ENCODE measurements around the gene GPM6B. TPM values are rescaled to one million over a fixed set of nuclear protein-coding genes. Genes with fewer than 3 reads are reported as not detected.

GPM6B gene
- total RNA-seq, 1 experiment from 2014 or later = 99.8 TPM

DNA sequence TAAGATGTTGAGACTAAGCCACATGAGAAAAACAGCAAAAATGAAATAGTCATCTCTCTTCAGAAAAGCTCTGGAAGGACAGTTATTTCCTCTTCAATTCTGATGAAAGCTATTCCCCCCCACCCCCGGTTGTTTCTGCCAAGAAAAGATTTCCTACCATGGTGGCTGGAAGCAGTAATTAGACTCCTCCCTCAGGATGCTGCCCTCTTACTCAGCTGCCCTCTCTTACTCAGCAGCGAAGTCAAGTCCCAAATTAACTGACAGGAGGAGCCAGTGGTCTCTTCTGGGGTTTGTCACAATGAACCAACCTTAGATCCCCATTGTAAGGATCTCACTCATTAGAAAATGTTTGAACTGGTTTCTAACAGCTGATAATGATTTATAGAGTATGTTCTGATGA is 38.0 kb downstream of the GPM6B start:
- ATAC-seq = peak; percentile 67
- DNase-seq (ENCODE audit: low spot score) = no peak
- Mint-ChIP-seq H3K36me3 (peaks cover 49% of the 10 kb centered on the region), H3K27me3 (ENCODE audit: low read depth) (no peaks in the 10 kb centered on the region), H3K4me1 (peaks cover 20% of the 10 kb centered on the region), H3K27ac (no peak overlapping the region; the same call in 1 of the 2 replicates), H3K9me3 (no peaks in the 10 kb centered on the region), H3K4me3 (no peak overlapping the region)
- no peak for TF ChIP-seq TP53 (CRISPR knock-in tag; IDR thresholded peaks at IDR 0.05)
- TF ChIP-seq MYBL2 (CRISPR knock-in tag; IDR thresholded peaks at IDR 0.05) = no peak
- no peak for TF ChIP-seq JUN (CRISPR knock-in tag; IDR thresholded peaks at IDR 0.05)
- no peak for TF ChIP-seq GRHL2 (CRISPR knock-in tag; IDR thresholded peaks at IDR 0.05; ENCODE audit: insufficient replicate concordance, severe bottlenecking)
- TF ChIP-seq ZBTB21 (CRISPR knock-in tag; IDR thresholded peaks at IDR 0.05; ENCODE audit: borderline replicate concordance) = no peak
- TF ChIP-seq NFATC4 (CRISPR knock-in tag; IDR thresholded peaks at IDR 0.05) = no peak
- TF ChIP-seq, protein P1, sequence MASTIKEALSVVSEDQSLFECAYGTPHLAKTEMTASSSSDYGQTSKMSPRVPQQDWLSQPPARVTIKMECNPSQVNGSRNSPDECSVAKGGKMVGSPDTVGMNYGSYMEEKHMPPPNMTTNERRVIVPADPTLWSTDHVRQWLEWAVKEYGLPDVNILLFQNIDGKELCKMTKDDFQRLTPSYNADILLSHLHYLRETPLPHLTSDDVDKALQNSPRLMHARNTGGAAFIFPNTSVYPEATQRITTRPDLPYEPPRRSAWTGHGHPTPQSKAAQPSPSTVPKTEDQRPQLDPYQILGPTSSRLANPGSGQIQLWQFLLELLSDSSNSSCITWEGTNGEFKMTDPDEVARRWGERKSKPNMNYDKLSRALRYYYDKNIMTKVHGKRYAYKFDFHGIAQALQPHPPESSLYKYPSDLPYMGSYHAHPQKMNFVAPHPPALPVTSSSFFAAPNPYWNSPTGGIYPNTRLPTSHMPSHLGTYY (CRISPR knock-in tag; IDR thresholded peaks at IDR 0.05) = no peak
- TF ChIP-seq EMX1 (CRISPR knock-in tag; IDR thresholded peaks at IDR 0.05) = no peak
- TF ChIP-seq ZNF532 (CRISPR knock-in tag; IDR thresholded peaks at IDR 0.05; ENCODE audit: borderline replicate concordance) = no peak
- no peak for TF ChIP-seq STAT6 (CRISPR knock-in tag; conservative IDR thresholded peaks at IDR 0.05; ENCODE audit: low read depth)
- POLR2A ChIA-PET = no interaction called here
- CTCF ChIA-PET = interaction anchor here (2.7 kb wide), 1 partner anchor 15 kb away, joined by 10 read pairs; no protein-coding TSS in a partner anchor

- Mint-ChIP-seq H3K27me3 (ENCODE audit: low read depth) (no peaks in the 10 kb centered on the region), H3K27ac (peak overlapping the region; percentile 29; the same call in 1 of the 2 replicates), H3K4me3 (no peak overlapping the region), H3K4me1 (peaks cover 12% of the 10 kb centered on the region), H3K9me3 (no peaks in the 10 kb centered on the region), H3K36me3 (peaks cover 41% of the 10 kb centered on the region)
- ChIA-PET CTCF (interaction anchor here (0.6 to 1.0 kb wide), 2 partner anchors 12 to 80 kb away, joined by 3 to 4 read pairs; no protein-coding TSS in a partner anchor), POLR2A (no interaction called here)
- DNase-seq (ENCODE audit: low spot score) = no peak
- no peak for ATAC-seq
- TF ChIP-seq ETV6 (CRISPR knock-in tag; IDR thresholded peaks at IDR 0.05) (no peak), SMAD4 (CRISPR knock-in tag; IDR thresholded peaks at IDR 0.05) (no peak), GTF2I (CRISPR knock-in tag; conservative IDR thresholded peaks at IDR 0.05) (no peak), JUN (CRISPR knock-in tag; IDR thresholded peaks at IDR 0.05) (no peak), RORB (CRISPR knock-in tag; IDR thresholded peaks at IDR 0.05) (no peak), ATF2 (CRISPR knock-in tag; IDR thresholded peaks at IDR 0.05; ENCODE audit: borderline replicate concordance, low read depth) (no peak), SP1 (CRISPR knock-in tag; conservative IDR thresholded peaks at IDR 0.05) (no peak), TP53 (CRISPR knock-in tag; IDR thresholded peaks at IDR 0.05) (no peak), KAT7 (CRISPR knock-in tag; IDR thresholded peaks at IDR 0.05; ENCODE audit: borderline replicate concordance) (no peak), TEAD4 (CRISPR knock-in tag; IDR thresholded peaks at IDR 0.05) (no peak)
- TF ChIP-seq, protein P2, sequence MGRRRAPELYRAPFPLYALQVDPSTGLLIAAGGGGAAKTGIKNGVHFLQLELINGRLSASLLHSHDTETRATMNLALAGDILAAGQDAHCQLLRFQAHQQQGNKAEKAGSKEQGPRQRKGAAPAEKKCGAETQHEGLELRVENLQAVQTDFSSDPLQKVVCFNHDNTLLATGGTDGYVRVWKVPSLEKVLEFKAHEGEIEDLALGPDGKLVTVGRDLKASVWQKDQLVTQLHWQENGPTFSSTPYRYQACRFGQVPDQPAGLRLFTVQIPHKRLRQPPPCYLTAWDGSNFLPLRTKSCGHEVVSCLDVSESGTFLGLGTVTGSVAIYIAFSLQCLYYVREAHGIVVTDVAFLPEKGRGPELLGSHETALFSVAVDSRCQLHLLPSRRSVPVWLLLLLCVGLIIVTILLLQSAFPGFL (CRISPR knock-in tag; IDR thresholded peaks at IDR 0.05; ENCODE audit: borderline replicate concordance) = no peak
- TF ChIP-seq, protein P3, sequence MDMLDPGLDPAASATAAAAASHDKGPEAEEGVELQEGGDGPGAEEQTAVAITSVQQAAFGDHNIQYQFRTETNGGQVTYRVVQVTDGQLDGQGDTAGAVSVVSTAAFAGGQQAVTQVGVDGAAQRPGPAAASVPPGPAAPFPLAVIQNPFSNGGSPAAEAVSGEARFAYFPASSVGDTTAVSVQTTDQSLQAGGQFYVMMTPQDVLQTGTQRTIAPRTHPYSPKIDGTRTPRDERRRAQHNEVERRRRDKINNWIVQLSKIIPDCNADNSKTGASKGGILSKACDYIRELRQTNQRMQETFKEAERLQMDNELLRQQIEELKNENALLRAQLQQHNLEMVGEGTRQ (CRISPR knock-in tag; IDR thresholded peaks at IDR 0.05) = no peak
- TF ChIP-seq, protein P4, sequence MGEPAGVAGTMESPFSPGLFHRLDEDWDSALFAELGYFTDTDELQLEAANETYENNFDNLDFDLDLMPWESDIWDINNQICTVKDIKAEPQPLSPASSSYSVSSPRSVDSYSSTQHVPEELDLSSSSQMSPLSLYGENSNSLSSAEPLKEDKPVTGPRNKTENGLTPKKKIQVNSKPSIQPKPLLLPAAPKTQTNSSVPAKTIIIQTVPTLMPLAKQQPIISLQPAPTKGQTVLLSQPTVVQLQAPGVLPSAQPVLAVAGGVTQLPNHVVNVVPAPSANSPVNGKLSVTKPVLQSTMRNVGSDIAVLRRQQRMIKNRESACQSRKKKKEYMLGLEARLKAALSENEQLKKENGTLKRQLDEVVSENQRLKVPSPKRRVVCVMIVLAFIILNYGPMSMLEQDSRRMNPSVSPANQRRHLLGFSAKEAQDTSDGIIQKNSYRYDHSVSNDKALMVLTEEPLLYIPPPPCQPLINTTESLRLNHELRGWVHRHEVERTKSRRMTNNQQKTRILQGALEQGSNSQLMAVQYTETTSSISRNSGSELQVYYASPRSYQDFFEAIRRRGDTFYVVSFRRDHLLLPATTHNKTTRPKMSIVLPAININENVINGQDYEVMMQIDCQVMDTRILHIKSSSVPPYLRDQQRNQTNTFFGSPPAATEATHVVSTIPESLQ (CRISPR knock-in tag; IDR thresholded peaks at IDR 0.05) = no peak
Observed at GRCh38 chrX:13776387-13776786, 40.5 kb downstream of the GPM6B start.

All from WTC11 (cell line).